WTC11 (cell line): Measurements from ENCODE around the gene ZNF165. TPM values are rescaled to one million over a fixed set of nuclear protein-coding genes. Genes with fewer than 3 reads are reported as not detected.
"Not testable (repeated sequence)": the region's sequence is repeated elsewhere in the genome, so short reads cannot be mapped to it uniquely, and the experiment has no call there.

Experiments used
- ATAC-seq: fragments of 200-7000 bp; cut with Tn5 transposase; 2 replicates; pipeline ENCODE4 v1.10.0; 2021; ENCODE audit warnings: mild to moderate bottlenecking, moderate library complexity
- Bru-seq: library from RNA; stranded (reverse); fragments of 400-500 nt; gene quantifications from one replicate; lab custom pipeline; 2021; lab: Mats Ljungman, UMichigan
- CTCF ChIA-PET: fragments of 300-600 bp; sonication (Branson Sonifier 250); formaldehyde crosslinking; loops from one replicate; lab custom pipeline; 2021; ENCODE audit warnings: antibody characterized with exemption; lab: Charles Lee
- POLR2A ChIA-PET: fragments of 350-600 bp; sonication (Branson Sonifier 250); formaldehyde crosslinking; loops from one replicate; lab custom pipeline; 2021; ENCODE audit warnings: antibody characterized with exemption; lab: Charles Lee
- DNase-seq: peaks from one replicate; pipeline ENCODE4 v3.0.0; 2021; ENCODE audit warnings: low spot score
- H3K27ac Mint-ChIP-seq: 2 replicates; pipeline ENCODE4 v1.8.0; 2021; ENCODE audit warnings: mixed read lengths
- H3K27me3 Mint-ChIP-seq: 2 replicates; pipeline ENCODE4 v1.8.0; 2021; ENCODE audit warnings: low read depth, mild to moderate bottlenecking, moderate library complexity, mixed read lengths
- H3K36me3 Mint-ChIP-seq: 2 replicates; pipeline ENCODE4 v1.8.0; 2021; ENCODE audit warnings: mixed read lengths
- H3K4me1 Mint-ChIP-seq: 2 replicates; pipeline ENCODE4 v1.8.0; 2022; ENCODE audit warnings: mixed read lengths
- H3K4me3 Mint-ChIP-seq: 2 replicates; pipeline ENCODE4 v1.8.0; 2021; ENCODE audit warnings: mild to moderate bottlenecking, moderate library complexity, mixed read lengths
- H3K9me3 Mint-ChIP-seq: 2 replicates; pipeline ENCODE4 v1.8.0; 2021; ENCODE audit warnings: mixed read lengths
- EMX1 ChIP-seq: fragments of 250-450 bp; sonication (Bioruptor Pico); IDR thresholded peaks from 2 replicates; pipeline ENCODE4 v1.8.0; 2021; ENCODE audit warnings: mild to moderate bottlenecking
- ESRRA ChIP-seq: sonication (generic); formaldehyde crosslinking; IDR thresholded peaks from 2 replicates; pipeline ENCODE4 v1.8.1; 2022; ENCODE audit warnings: mild to moderate bottlenecking, missing genetic modification reagents, borderline replicate concordance
- ETV6 ChIP-seq: sonication (generic); formaldehyde crosslinking; IDR thresholded peaks from 2 replicates; pipeline ENCODE4 v1.8.1; 2022; ENCODE audit warnings: mild to moderate bottlenecking, missing genetic modification reagents
- GABPB1 ChIP-seq: sonication (generic); formaldehyde crosslinking; IDR thresholded peaks from 2 replicates; pipeline ENCODE4 v1.8.1; 2023; ENCODE audit warnings: mild to moderate bottlenecking, missing genetic modification reagents
- GRHL2 ChIP-seq: fragments of 250-450 bp; sonication (Bioruptor Pico); IDR thresholded peaks from 2 replicates; pipeline ENCODE4 v1.8.0; 2022; ENCODE audit warnings: mild to moderate bottlenecking, moderate library complexity; ENCODE audit not compliant: insufficient replicate concordance, severe bottlenecking
- SMAD4 ChIP-seq: sonication (generic); formaldehyde crosslinking; IDR thresholded peaks from 2 replicates; pipeline ENCODE4 v1.8.0; 2022; ENCODE audit warnings: mild to moderate bottlenecking, missing genetic modification reagents
- TP53 ChIP-seq: sonication (generic); formaldehyde crosslinking; IDR thresholded peaks from 2 replicates; pipeline ENCODE4 v1.8.1; 2023; ENCODE audit warnings: mild to moderate bottlenecking, missing genetic modification reagents
- ZNF416 ChIP-seq: fragments of 250-450 bp; sonication (Bioruptor Pico); IDR thresholded peaks from 2 replicates; pipeline ENCODE4 v1.9.0; 2021; ENCODE audit warnings: mild to moderate bottlenecking, inconsistent platforms
- ZNF423 ChIP-seq: fragments of 250-450 bp; sonication (Bioruptor Pico); IDR thresholded peaks from 2 replicates; pipeline ENCODE4 v2.1.2; 2022; ENCODE audit warnings: mild to moderate bottlenecking, moderate library complexity
- long read RNA-seq, 3 experiments: library from RNA in 1 of 3; library from capped mRNA in 1 of 3; library from polyadenylated mRNA in 1 of 3; unstranded in 2 of 3; stranded (forward) in 1 of 3; transcript quantifications; one replicate each; pipeline ENCODE4 v2.0.0, GENCODE V29; 2021
- total RNA-seq: library from RNA; stranded (reverse); gene quantifications from 3 replicates; pipeline ENCODE4 v1.2.3, GENCODE V29; 2021
- TF ChIP-seq, protein P1 (sequence below): sonication (generic); formaldehyde crosslinking; IDR thresholded peaks from 2 replicates; pipeline ENCODE4 v1.8.0; 2022; ENCODE audit warnings: mild to moderate bottlenecking, missing genetic modification reagents
- TF ChIP-seq, protein P2 (sequence below): sonication (generic); formaldehyde crosslinking; IDR thresholded peaks from 2 replicates; pipeline ENCODE4 v1.8.0; 2023; ENCODE audit warnings: mild to moderate bottlenecking, missing genetic modification reagents
- TF ChIP-seq, protein P3 (sequence below): sonication (generic); formaldehyde crosslinking; IDR thresholded peaks from 2 replicates; pipeline ENCODE4 v1.8.1; 2023; ENCODE audit warnings: mild to moderate bottlenecking, moderate library complexity, missing genetic modification reagents
- TF ChIP-seq, protein P4 (sequence below): sonication (generic); formaldehyde crosslinking; IDR thresholded peaks from 2 replicates; pipeline ENCODE4 v1.8.0; 2022; ENCODE audit warnings: mild to moderate bottlenecking, missing genetic modification reagents
- TF ChIP-seq, protein P5 (sequence below): fragments of 250-450 bp; sonication (Bioruptor Pico); conservative IDR thresholded peaks from 2 replicates; pipeline ENCODE4 v1.9.0; 2021; ENCODE audit warnings: mild to moderate bottlenecking
- TF ChIP-seq, protein P6 (sequence below): fragments of 200-600 bp; IDR thresholded peaks from 2 replicates; pipeline ENCODE4 v1.8.0; 2022; ENCODE audit warnings: antibody characterized with exemption
- TF ChIP-seq, protein P7 (sequence below): sonication (generic); formaldehyde crosslinking; IDR thresholded peaks from 2 replicates; pipeline ENCODE4 v1.8.1; 2023; ENCODE audit warnings: mild to moderate bottlenecking, missing genetic modification reagents, borderline replicate concordance
- TF ChIP-seq, protein P8 (sequence below): fragments of 250-450 bp; sonication (Bioruptor Pico); IDR thresholded peaks from 2 replicates; pipeline ENCODE4 v1.9.0; 2021; ENCODE audit warnings: moderate library complexity, mild to moderate bottlenecking, inconsistent platforms, borderline replicate concordance
- TF ChIP-seq, protein P9 (sequence below): fragments of 250-450 bp; sonication (Bioruptor Pico); IDR thresholded peaks from 2 replicates; pipeline ENCODE4 v1.9.0; 2021; ENCODE audit warnings: mild to moderate bottlenecking

ZNF165 gene
- total RNA-seq (8.0 to 9.4 TPM (median 9.2 TPM) in 3 replicates), Bru-seq, nascent RNA (percentile 80 among the genes with signal in this experiment)
- long read RNA-seq, experiment 1, partial matches to known transcripts: 1 of 26 reads
- long read RNA-seq, experiment 1, other reads (novel, unspliced or antisense): 25 of 26 reads
- long read RNA-seq, experiment 2, partial matches to known transcripts: 4 of 8 reads
- long read RNA-seq, experiment 2, other reads (novel, unspliced or antisense): 4 of 8 reads
- long read RNA-seq, experiment 3, partial matches to known transcripts: 0 of 6 reads
- long read RNA-seq, experiment 3, other reads (novel, unspliced or antisense): 6 of 6 reads

DNA sequence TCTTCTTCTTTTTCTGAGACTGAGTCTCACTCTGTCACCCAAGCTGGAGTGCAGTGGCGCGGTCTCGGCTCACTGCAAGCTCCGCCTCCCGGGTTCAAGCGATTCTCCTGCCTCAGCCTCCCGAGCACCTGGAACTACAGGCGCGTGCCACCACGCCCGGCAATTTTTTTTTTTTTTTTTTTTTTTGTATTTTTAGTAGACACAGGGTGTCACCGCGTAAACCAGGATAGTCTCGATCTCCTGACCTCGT lies at the start of gene ZNF165:
Gene ZNF165 (plus strand): TSS at position 188 of the 250 bp plus-strand sequence. CDS start 4,913 bp downstream, outside the sequence.
- ATAC-seq: peak; percentile 18
- TF ChIP-seq, protein P1, sequence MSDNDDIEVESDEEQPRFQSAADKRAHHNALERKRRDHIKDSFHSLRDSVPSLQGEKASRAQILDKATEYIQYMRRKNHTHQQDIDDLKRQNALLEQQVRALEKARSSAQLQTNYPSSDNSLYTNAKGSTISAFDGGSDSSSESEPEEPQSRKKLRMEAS: 0 out of 2 replicates have a peak, but pooled peaks have one; percentile 19
- H3K9me3 Mint-ChIP-seq: peaks cover 14% of the 10 kb centered on the region
- DNase-seq, H3K4me1 Mint-ChIP-seq, H3K27me3 Mint-ChIP-seq: not testable (repeated sequence)
- H3K27ac Mint-ChIP-seq: peak within 1 kb of the TSS; percentile 98
- H3K36me3 Mint-ChIP-seq: peaks cover 27% of the 10 kb centered on the region
- CTCF ChIA-PET: interaction anchor here (0.7 kb wide), 1 partner anchor 19 kb away, joined by 4 read pairs; no protein-coding TSS in a partner anchor
- POLR2A ChIA-PET: interaction anchor here (0.7 kb wide), 3 partner anchors 24 to 616 kb away, joined by 3 to 4 read pairs (median 3); no protein-coding TSS in a partner anchor
- H3K4me3 Mint-ChIP-seq: peak within 1 kb of the TSS; percentile 98

DNA sequence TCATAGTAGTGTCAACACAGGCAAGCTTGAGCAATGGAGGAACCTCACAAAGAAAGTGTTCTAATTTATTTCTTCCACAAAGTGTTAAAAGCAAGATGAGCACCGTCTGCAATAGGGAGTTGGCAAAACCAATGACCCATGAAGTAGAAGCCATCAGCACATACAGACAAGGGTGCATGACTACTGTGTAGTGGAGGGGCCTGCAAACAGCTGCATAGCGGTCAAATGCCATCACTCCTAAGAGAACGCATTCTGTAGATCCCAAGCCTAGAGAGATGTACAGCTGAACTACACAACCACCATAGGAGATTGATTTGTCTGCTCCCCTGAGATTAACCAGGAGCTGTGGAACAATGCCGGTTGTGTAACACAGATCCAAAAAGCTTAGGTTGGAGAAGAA lies 26.8 kb upstream of the ZNF165 start:
- CTCF ChIA-PET: no interaction called here
- H3K27me3 Mint-ChIP-seq: peaks cover 41% of the 10 kb centered on the region

More for the DNA sequence above, 26.8 kb upstream of the ZNF165 start:
- ATAC-seq (no peak), DNase-seq (no peak)
- POLR2A ChIA-PET: no interaction called here
- TF ChIP-seq, protein P2, sequence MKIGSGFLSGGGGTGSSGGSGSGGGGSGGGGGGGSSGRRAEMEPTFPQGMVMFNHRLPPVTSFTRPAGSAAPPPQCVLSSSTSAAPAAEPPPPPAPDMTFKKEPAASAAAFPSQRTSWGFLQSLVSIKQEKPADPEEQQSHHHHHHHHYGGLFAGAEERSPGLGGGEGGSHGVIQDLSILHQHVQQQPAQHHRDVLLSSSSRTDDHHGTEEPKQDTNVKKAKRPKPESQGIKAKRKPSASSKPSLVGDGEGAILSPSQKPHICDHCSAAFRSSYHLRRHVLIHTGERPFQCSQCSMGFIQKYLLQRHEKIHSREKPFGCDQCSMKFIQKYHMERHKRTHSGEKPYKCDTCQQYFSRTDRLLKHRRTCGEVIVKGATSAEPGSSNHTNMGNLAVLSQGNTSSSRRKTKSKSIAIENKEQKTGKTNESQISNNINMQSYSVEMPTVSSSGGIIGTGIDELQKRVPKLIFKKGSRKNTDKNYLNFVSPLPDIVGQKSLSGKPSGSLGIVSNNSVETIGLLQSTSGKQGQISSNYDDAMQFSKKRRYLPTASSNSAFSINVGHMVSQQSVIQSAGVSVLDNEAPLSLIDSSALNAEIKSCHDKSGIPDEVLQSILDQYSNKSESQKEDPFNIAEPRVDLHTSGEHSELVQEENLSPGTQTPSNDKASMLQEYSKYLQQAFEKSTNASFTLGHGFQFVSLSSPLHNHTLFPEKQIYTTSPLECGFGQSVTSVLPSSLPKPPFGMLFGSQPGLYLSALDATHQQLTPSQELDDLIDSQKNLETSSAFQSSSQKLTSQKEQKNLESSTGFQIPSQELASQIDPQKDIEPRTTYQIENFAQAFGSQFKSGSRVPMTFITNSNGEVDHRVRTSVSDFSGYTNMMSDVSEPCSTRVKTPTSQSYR (CRISPR knock-in tag): no peak
- TF ChIP-seq, protein P3, sequence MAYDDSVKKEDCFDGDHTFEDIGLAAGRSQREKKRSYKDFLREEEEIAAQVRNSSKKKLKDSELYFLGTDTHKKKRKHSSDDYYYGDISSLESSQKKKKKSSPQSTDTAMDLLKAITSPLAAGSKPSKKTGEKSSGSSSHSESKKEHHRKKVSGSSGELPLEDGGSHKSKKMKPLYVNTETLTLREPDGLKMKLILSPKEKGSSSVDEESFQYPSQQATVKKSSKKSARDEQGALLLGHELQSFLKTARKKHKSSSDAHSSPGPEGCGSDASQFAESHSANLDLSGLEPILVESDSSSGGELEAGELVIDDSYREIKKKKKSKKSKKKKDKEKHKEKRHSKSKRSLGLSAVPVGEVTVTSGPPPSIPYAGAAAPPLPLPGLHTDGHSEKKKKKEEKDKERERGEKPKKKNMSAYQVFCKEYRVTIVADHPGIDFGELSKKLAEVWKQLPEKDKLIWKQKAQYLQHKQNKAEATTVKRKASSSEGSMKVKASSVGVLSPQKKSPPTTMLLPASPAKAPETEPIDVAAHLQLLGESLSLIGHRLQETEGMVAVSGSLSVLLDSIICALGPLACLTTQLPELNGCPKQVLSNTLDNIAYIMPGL (CRISPR knock-in tag): no peak
- TF ChIP-seq, protein P4, sequence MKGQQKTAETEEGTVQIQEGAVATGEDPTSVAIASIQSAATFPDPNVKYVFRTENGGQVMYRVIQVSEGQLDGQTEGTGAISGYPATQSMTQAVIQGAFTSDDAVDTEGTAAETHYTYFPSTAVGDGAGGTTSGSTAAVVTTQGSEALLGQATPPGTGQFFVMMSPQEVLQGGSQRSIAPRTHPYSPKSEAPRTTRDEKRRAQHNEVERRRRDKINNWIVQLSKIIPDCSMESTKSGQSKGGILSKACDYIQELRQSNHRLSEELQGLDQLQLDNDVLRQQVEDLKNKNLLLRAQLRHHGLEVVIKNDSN: no peak
- TF ChIP-seq, protein P5, sequence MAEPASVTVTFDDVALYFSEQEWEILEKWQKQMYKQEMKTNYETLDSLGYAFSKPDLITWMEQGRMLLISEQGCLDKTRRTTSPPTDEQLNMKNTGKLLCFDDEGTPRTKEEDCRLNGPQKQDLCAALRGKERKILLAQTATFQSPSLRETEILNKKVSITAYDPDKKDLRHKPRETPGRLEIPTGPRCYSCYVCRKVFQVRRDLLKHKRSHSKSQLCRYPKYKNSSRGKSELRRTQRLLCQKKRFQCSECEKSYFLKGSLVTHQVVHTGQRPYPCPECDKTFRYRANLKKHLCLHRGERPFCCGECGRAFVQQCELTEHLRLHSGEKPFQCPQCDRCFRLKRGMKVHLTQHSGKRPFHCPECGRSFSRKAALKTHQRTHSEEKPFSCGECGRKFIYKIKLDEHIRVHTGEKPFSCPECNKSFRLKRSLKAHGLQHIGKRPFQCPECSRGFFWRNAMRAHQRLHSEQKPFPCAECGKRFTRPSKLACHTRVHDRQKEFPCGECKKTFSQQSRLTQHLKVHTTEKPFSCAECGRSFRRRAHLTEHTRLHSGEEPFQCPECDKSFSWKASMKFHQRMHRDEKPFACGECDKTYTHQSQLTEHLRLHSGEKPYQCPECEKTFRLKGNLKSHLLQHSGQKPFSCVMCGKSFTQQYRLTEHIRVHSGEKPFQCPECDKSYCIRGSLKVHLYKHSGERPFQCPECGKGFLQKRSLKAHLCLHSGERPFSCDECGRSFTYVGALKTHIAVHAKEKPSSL (CRISPR knock-in tag): no peak
- TF ChIP-seq TP53 (CRISPR knock-in tag): no peak
- no peak for TF ChIP-seq ESRRA (CRISPR knock-in tag)
- TF ChIP-seq SMAD4 (CRISPR knock-in tag): no peak
- TF ChIP-seq EMX1 (CRISPR knock-in tag): no peak
- TF ChIP-seq, protein P6, sequence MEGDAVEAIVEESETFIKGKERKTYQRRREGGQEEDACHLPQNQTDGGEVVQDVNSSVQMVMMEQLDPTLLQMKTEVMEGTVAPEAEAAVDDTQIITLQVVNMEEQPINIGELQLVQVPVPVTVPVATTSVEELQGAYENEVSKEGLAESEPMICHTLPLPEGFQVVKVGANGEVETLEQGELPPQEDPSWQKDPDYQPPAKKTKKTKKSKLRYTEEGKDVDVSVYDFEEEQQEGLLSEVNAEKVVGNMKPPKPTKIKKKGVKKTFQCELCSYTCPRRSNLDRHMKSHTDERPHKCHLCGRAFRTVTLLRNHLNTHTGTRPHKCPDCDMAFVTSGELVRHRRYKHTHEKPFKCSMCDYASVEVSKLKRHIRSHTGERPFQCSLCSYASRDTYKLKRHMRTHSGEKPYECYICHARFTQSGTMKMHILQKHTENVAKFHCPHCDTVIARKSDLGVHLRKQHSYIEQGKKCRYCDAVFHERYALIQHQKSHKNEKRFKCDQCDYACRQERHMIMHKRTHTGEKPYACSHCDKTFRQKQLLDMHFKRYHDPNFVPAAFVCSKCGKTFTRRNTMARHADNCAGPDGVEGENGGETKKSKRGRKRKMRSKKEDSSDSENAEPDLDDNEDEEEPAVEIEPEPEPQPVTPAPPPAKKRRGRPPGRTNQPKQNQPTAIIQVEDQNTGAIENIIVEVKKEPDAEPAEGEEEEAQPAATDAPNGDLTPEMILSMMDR: no peak
- TF ChIP-seq, protein P7, sequence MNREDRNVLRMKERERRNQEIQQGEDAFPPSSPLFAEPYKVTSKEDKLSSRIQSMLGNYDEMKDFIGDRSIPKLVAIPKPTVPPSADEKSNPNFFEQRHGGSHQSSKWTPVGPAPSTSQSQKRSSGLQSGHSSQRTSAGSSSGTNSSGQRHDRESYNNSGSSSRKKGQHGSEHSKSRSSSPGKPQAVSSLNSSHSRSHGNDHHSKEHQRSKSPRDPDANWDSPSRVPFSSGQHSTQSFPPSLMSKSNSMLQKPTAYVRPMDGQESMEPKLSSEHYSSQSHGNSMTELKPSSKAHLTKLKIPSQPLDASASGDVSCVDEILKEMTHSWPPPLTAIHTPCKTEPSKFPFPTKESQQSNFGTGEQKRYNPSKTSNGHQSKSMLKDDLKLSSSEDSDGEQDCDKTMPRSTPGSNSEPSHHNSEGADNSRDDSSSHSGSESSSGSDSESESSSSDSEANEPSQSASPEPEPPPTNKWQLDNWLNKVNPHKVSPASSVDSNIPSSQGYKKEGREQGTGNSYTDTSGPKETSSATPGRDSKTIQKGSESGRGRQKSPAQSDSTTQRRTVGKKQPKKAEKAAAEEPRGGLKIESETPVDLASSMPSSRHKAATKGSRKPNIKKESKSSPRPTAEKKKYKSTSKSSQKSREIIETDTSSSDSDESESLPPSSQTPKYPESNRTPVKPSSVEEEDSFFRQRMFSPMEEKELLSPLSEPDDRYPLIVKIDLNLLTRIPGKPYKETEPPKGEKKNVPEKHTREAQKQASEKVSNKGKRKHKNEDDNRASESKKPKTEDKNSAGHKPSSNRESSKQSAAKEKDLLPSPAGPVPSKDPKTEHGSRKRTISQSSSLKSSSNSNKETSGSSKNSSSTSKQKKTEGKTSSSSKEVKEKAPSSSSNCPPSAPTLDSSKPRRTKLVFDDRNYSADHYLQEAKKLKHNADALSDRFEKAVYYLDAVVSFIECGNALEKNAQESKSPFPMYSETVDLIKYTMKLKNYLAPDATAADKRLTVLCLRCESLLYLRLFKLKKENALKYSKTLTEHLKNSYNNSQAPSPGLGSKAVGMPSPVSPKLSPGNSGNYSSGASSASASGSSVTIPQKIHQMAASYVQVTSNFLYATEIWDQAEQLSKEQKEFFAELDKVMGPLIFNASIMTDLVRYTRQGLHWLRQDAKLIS (CRISPR knock-in tag): no peak
- no peak for TF ChIP-seq ETV6 (CRISPR knock-in tag)
- TF ChIP-seq, protein P8, sequence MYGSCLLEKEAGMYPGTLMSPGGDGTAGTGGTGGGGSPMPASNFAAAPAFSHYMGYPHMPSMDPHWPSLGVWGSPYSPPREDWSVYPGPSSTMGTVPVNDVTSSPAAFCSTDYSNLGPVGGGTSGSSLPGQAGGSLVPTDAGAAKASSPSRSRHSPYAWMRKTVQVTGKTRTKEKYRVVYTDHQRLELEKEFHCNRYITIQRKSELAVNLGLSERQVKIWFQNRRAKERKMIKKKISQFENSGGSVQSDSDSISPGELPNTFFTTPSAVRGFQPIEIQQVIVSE (CRISPR knock-in tag): no peak
- TF ChIP-seq, protein P9, sequence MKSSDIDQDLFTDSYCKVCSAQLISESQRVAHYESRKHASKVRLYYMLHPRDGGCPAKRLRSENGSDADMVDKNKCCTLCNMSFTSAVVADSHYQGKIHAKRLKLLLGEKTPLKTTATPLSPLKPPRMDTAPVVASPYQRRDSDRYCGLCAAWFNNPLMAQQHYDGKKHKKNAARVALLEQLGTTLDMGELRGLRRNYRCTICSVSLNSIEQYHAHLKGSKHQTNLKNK: no peak
- TF ChIP-seq GABPB1 (CRISPR knock-in tag): no peak
- TF ChIP-seq ZNF416: no peak
- TF ChIP-seq GRHL2 (CRISPR knock-in tag): no peak
- TF ChIP-seq ZNF423 (CRISPR knock-in tag): no peak
- Mint-ChIP-seq H3K36me3 (no peaks in the 10 kb centered on the region), H3K4me3 (no peak overlapping the region), H3K27ac (no peak overlapping the region), H3K9me3 (no peaks in the 10 kb centered on the region), H3K4me1 (no peaks in the 10 kb centered on the region)
